ENCODE data around the gene TBP. TPM values are rescaled to one million over a fixed set of nuclear protein-coding genes. Genes with fewer than 3 reads are reported as not detected.
"Not testable (repeated sequence)": the region's sequence is repeated elsewhere in the genome, so short reads cannot be mapped to it uniquely, and the experiment has no call there.

The TBP gene
- total RNA-seq, 2 donors from 2014 or later, result 16.8 to 25.6 TPM

DNA sequence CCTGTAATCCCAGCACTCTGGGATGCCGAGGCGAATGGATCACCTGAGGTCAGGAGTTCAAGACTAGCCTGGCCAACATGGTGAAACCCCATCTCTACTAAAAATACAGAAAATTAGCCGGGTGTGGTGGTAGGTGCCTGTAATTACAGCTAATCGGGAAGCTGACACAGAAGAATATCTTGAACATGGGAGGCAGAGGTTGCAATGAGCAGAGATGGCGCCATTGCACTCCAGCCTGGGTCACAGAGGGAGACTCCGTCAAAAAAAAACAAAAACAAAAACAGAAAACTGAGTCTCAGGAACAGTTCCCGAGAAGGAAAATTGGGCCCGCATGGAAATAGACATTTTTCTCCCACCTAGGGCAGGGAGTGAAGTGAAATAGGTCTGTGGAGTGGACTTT, 55.1 kb downstream of the TBP start:
- H3K27ac Mint-ChIP-seq; ATAC-seq (replicated peaks); H3K4me1 Mint-ChIP-seq; H3K4me3 Mint-ChIP-seq; H3K36me3 Mint-ChIP-seq (ENCODE audit: low read depth); H3K9me3 Mint-ChIP-seq: not testable (repeated sequence)
- H3K27me3 Mint-ChIP-seq, result peaks cover 44% of the 10 kb centered on the region

GRCh38 chr6:170612256-170612804, 58.2 kb downstream of the TBP start:
- H3K4me3 Mint-ChIP-seq, result peak overlapping the region; percentile 57
- ATAC-seq (replicated peaks), result peak; percentile 82
- H3K9me3 Mint-ChIP-seq; H3K4me1 Mint-ChIP-seq; H3K27ac Mint-ChIP-seq; H3K36me3 Mint-ChIP-seq (ENCODE audit: low read depth): not testable (repeated sequence)
- peaks cover 26% of the 10 kb centered on the region for H3K27me3 Mint-ChIP-seq

- H3K9me3 Mint-ChIP-seq; H3K36me3 Mint-ChIP-seq (ENCODE audit: low read depth); H3K4me3 Mint-ChIP-seq; H3K27me3 Mint-ChIP-seq; ATAC-seq (replicated peaks); H3K27ac Mint-ChIP-seq; H3K4me1 Mint-ChIP-seq: not testable (repeated sequence)
Observed at GRCh38 chr6:170616020-170616554, 61.9 kb downstream of the TBP start.

Other genes starting within 250 kb of the TBP start
- 10 to 100 TPM; 22.5 to 27.4 TPM for gene FAM120B, start 247.6 kb upstream of the TBP start, total RNA-seq
- 100 to 1,000 TPM; 183 to 201 TPM for gene PSMB1, start 1.1 kb upstream of the TBP start, total RNA-seq
- gene PDCD2, start 30.3 kb downstream of the TBP start, total RNA-seq, result 100 to 1,000 TPM in 1 of 2 donors, 10 to 100 TPM in 1; 61.3 to 128 TPM

Measured in activated T-helper 17 cell treated with anti-CD3 and anti-CD28 coated beads, Interleukin-2, amount 50 U/mL, for 72 hours (primary cell).